Measurements from ENCODE around the gene SEC24D. TPM values are rescaled to one million over a fixed set of nuclear protein-coding genes. Genes with fewer than 3 reads are reported as not detected.

Gene SEC24D, protein sequence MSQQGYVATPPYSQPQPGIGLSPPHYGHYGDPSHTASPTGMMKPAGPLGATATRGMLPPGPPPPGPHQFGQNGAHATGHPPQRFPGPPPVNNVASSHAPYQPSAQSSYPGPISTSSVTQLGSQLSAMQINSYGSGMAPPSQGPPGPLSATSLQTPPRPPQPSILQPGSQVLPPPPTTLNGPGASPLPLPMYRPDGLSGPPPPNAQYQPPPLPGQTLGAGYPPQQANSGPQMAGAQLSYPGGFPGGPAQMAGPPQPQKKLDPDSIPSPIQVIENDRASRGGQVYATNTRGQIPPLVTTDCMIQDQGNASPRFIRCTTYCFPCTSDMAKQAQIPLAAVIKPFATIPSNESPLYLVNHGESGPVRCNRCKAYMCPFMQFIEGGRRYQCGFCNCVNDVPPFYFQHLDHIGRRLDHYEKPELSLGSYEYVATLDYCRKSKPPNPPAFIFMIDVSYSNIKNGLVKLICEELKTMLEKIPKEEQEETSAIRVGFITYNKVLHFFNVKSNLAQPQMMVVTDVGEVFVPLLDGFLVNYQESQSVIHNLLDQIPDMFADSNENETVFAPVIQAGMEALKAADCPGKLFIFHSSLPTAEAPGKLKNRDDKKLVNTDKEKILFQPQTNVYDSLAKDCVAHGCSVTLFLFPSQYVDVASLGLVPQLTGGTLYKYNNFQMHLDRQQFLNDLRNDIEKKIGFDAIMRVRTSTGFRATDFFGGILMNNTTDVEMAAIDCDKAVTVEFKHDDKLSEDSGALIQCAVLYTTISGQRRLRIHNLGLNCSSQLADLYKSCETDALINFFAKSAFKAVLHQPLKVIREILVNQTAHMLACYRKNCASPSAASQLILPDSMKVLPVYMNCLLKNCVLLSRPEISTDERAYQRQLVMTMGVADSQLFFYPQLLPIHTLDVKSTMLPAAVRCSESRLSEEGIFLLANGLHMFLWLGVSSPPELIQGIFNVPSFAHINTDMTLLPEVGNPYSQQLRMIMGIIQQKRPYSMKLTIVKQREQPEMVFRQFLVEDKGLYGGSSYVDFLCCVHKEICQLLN
- 85.1 and 97.2 TPM in 2 replicates for total RNA-seq

DNA sequence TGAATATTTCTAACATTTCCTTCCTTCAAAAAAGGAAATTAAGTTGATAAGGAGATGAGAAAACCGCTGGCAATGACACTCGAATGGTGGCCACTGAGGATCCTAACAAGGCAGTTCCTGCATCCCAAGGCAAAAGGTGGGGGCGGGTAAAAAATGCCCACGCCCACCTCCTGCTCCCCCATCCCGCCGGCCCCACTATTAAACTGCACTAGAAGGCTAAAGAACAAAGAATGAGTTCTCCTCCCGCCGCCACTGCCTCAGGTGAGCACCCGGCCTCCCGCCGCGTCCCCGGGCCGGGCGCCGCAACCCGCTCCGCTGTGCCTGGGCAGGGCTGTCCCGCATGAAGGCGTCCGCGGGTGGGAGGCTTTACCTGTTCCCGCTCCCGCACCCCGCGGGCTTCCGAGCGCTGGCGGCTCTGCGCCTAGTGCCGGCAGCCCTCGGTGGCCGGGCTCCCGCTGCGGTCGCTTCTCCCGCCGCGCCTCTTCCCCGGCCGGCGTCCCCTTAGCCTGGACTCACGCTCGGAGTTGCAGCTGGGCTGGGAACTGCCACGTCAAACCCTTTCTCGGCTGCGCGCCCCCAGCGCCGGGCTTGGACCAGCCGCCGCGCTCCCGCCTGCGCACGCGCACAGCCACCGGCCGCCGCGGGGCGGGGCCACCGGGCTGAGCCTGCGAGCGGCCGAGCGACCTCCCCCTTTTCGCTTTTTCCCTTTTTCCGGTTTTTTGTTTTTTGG is at the start of gene SEC24D:
Gene SEC24D, minus strand, starts transcription at position 556 of the 730 bp plus-strand sequence. CDS start 2,430 bp downstream, outside the sequence.

DNA sequence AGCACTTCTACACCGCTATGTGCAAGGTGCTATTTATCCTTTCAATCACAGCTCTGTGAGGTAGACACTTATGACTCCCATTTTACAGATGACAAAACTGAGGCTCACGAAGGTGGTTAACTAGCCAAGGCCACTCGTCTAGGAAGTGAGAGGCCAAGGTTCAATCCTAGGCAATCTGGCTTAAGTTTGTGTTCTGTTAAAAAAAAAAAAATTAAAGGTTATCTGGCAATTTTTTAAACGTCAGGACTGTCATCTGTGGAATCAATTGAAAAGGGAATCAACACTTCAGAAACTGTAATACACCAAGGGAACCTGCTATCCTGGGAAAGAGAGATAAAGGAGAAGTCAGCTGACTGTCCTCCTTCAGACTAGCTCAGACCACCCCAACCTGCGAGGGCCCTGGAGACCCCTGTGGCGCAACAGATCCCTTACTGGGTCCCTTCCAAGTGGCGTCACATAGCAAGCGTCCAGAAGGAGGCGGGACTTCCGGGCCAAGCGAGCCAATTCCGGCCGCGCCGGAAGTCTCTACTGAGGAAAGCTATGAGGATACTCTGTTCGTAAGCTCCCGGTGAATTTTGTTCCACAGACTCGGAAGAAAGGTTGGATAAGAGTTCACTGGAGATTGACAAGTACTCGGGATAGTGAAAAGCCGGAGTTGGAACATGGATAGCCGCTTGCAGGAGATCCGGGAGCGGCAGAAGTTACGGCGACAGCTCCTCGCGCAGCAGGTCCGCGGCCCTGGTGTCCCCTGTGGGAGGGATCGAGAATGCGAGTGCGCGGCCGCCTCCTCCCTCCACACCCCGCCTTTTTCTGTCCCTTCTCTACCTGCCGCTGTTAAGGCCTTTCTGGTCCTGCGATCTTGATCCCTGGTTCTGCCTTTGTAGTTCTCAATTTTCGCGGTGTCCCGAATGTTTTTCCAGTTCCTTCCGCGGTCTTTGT is 150.8 kb downstream of the SEC24D start, which contains the start of gene METTL14:
Gene METTL14, plus strand, starts transcription at position 520 of the 939 bp plus-strand sequence. Its CDS starts 143 bp downstream, at position 663.

Other genes with a start within 250 kb of the SEC24D start
- gene METTL14, start 150.7 kb downstream of the SEC24D start, total RNA-seq = 37.4 and 77.5 TPM in 2 replicates
- gene SYNPO2, start 52.7 kb upstream of the SEC24D start, total RNA-seq = 13.6 and 83.4 TPM in 2 replicates

Data from regular cardiac myocyte (primary cell).